Neural progenitor cell (in vitro differentiated cells): ENCODE results near the gene HIPK2. TPM values are rescaled to one million over a fixed set of nuclear protein-coding genes. Genes with fewer than 3 reads are reported as not detected.

ENCODE experiments used
- DNase-seq: peaks from one replicate; pipeline ENCODE4 v3.0.0-alpha.2; 2016; ENCODE audit warnings: low spot score
- H2AFZ ChIP-seq: fragments of 200-600 bp; sonication (generic); replicated peaks from 2 replicates; pipeline ENCODE4 v1.6.1; 2016; ENCODE audit warnings: antibody characterized with exemption
- H3F3A ChIP-seq: fragments of 200-600 bp; sonication (generic); 2 replicates; pipeline ENCODE4 v1.6.1; 2016; ENCODE audit warnings: antibody characterized with exemption, low read depth
- H3K27ac ChIP-seq: fragments of 200-600 bp; sonication (generic); 2 replicates; pipeline ENCODE4 v1.5.1; 2016; ENCODE audit warnings: mild to moderate bottlenecking
- H3K27me3 ChIP-seq: fragments of 200-600 bp; sonication (generic); 2 replicates; pipeline ENCODE4 v1.6.1; 2016; ENCODE audit warnings: mild to moderate bottlenecking, moderate library complexity
- H3K36me3 ChIP-seq: fragments of 200-600 bp; sonication (generic); 2 replicates; pipeline ENCODE4 v1.5.1; 2016
- H3K4me1 ChIP-seq: fragments of 200-600 bp; sonication (generic); 2 replicates; pipeline ENCODE4 v1.6.1; 2016; ENCODE audit warnings: mixed run types
- H3K4me2 ChIP-seq: fragments of 200-600 bp; sonication (generic); 2 replicates; pipeline ENCODE4 v1.6.1; 2016
- H3K4me3 ChIP-seq: fragments of 200-600 bp; sonication (generic); 2 replicates; pipeline ENCODE4 v1.5.1; 2016
- H3K79me2 ChIP-seq: fragments of 200-600 bp; sonication (generic); 2 replicates; pipeline ENCODE4 v1.6.1; 2016; ENCODE audit warnings: low read depth
- H3K9ac ChIP-seq: fragments of 200-600 bp; sonication (generic); 2 replicates; pipeline ENCODE4 v1.6.1; 2016
- H3K9me3 ChIP-seq: fragments of 200-600 bp; sonication (generic); 2 replicates; pipeline ENCODE4 v1.5.1; 2016; ENCODE audit warnings: low read depth
- H4K20me1 ChIP-seq: fragments of 200-600 bp; sonication (generic); 2 replicates; pipeline ENCODE4 v1.6.1; 2016; ENCODE audit warnings: low read depth
- H3K27ac Mint-ChIP-seq: 3 replicates; pipeline ENCODE4 v1.8.0; 2021; ENCODE audit warnings: mixed read lengths
- H3K27me3 Mint-ChIP-seq: 2 replicates; pipeline ENCODE4 v1.8.0; 2022; ENCODE audit warnings: low read depth, mild to moderate bottlenecking, inconsistent platforms, moderate library complexity, mixed read lengths; ENCODE audit not compliant: insufficient read depth
- H3K36me3 Mint-ChIP-seq: 3 replicates; pipeline ENCODE4 v1.8.0; 2021; ENCODE audit warnings: mixed read lengths
- H3K4me1 Mint-ChIP-seq: 3 replicates; pipeline ENCODE4 v1.8.0; 2021; ENCODE audit warnings: mixed read lengths
- H3K4me3 Mint-ChIP-seq: 3 replicates; pipeline ENCODE4 v1.8.0; 2021; ENCODE audit warnings: mild to moderate bottlenecking, moderate library complexity, mixed read lengths
- H3K9me3 Mint-ChIP-seq: 3 replicates; pipeline ENCODE4 v1.8.0; 2020; ENCODE audit warnings: mixed read lengths
- CTCF ChIP-seq: fragments of 200-600 bp; sonication (generic); IDR thresholded peaks from 2 replicates; pipeline ENCODE4 v1.5.1; 2017; ENCODE audit warnings: antibody characterized with exemption, mild to moderate bottlenecking
- EZH2 ChIP-seq: fragments of 200-600 bp; sonication (generic); IDR thresholded peaks from 2 replicates; pipeline ENCODE4 v1.6.1; 2017; ENCODE audit warnings: antibody characterized with exemption, mild to moderate bottlenecking, moderate library complexity
- EZH2phosphoT487 ChIP-seq: fragments of 200-600 bp; sonication (generic); IDR thresholded peaks from 2 replicates; pipeline ENCODE4 v1.6.1; 2017; ENCODE audit warnings: antibody characterized with exemption
- total RNA-seq: library from RNA; depleted of rRNA; stranded (reverse); fragments of >200 nt; gene quantifications from 2 replicates; pipeline ENCODE4 v1.2.3, GENCODE V29; 2015; ENCODE audit warnings: low replicate concordance

Gene HIPK2
- total RNA-seq, 1 donor from 2014 or later, result 12.8 TPM

DNA sequence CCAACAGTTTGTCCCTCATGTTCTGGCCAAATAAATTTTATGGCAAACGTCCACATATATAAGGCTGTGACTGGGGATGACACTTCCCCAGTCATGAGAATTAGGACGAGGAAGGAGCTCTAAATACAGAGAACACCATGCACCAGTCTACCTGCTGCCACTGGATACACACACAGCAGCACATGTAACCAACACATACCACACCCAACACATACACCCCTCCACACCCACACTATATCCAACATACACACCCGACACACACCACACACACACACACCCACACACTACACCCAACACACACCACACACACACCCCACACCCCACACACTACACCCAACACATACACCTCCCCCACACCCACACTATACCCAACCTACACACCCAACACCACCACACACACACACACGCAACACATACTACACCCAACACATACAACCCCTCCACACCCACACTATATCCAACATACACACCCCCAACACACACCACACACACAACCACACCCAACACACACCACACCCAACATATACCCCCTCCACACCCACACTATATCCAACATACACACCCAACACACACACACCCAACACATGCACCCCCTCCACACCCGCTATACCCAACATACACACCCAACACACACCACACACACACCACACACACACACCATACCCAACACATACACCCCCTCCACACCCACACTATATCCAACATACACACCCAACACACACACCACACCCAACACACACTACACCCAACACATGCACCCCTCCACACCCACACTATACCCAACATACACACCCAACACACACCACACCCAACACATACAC is 74.1 kb downstream of the HIPK2 start:
- Histone ChIP-seq H3K4me1 (peaks cover 14% of the 10 kb centered on the region), H3K4me2 (no peak overlapping the region), H4K20me1 (peaks cover 34% of the 10 kb centered on the region), H3K27ac (no peak overlapping the region), H3K9ac (no peak overlapping the region), H3K4me3 (no peak overlapping the region), H3F3A (no peaks in the 10 kb centered on the region), H3K36me3 (no peaks in the 10 kb centered on the region), H3K27me3 (no peaks in the 10 kb centered on the region), H3K79me2 (no peaks in the 10 kb centered on the region), H2AFZ (no peak overlapping the region), H3K9me3 (no peaks in the 10 kb centered on the region)
- Mint-ChIP-seq H3K9me3 (no peaks in the 10 kb centered on the region), H3K4me1 (peaks cover 9% of the 10 kb centered on the region), H3K27me3 (no peaks in the 10 kb centered on the region), H3K27ac (no peak overlapping the region), H3K4me3 (no peak overlapping the region), H3K36me3 (peaks cover 17% of the 10 kb centered on the region)
- no peak for DNase-seq
- TF ChIP-seq EZH2phosphoT487 (no peak), CTCF (no peak), EZH2 (no peak)

GRCh38 chr7:139702811-139703486 is 74.8 kb downstream of the HIPK2 start:
- Histone ChIP-seq H3K9ac (no peak overlapping the region), H3K4me3 (no peak overlapping the region), H3K9me3 (no peaks in the 10 kb centered on the region), H3K79me2 (no peaks in the 10 kb centered on the region), H3F3A (no peaks in the 10 kb centered on the region), H3K36me3 (no peaks in the 10 kb centered on the region), H3K4me1 (peaks cover 14% of the 10 kb centered on the region), H3K27ac (no peak overlapping the region), H3K4me2 (no peak overlapping the region), H3K27me3 (no peaks in the 10 kb centered on the region), H4K20me1 (peaks cover 35% of the 10 kb centered on the region), H2AFZ (no peak overlapping the region)
- Mint-ChIP-seq H3K4me1 (peaks cover 9% of the 10 kb centered on the region), H3K9me3 (no peaks in the 10 kb centered on the region), H3K27me3 (no peaks in the 10 kb centered on the region), H3K27ac (no peak overlapping the region), H3K4me3 (no peak overlapping the region), H3K36me3 (peaks cover 21% of the 10 kb centered on the region)
- TF ChIP-seq EZH2, result no peak
- no peak for TF ChIP-seq CTCF
- no peak for TF ChIP-seq EZH2phosphoT487
- DNase-seq, result no peak

GRCh38 chr7:139702313-139702731 is 75.5 kb downstream of the HIPK2 start:
- Histone ChIP-seq H3K27me3 (no peaks in the 10 kb centered on the region), H3K79me2 (no peaks in the 10 kb centered on the region), H3K9ac (no peak overlapping the region), H3K36me3 (no peaks in the 10 kb centered on the region), H4K20me1 (peaks cover 32% of the 10 kb centered on the region), H3K9me3 (no peaks in the 10 kb centered on the region), H3F3A (no peaks in the 10 kb centered on the region), H3K27ac (no peak overlapping the region), H3K4me3 (no peak overlapping the region), H3K4me2 (no peak overlapping the region), H3K4me1 (peaks cover 14% of the 10 kb centered on the region), H2AFZ (no peak overlapping the region)
- H3K36me3 Mint-ChIP-seq, result peaks cover 20% of the 10 kb centered on the region
- peaks cover 9% of the 10 kb centered on the region for H3K4me1 Mint-ChIP-seq
- no peak for DNase-seq
- H3K27me3 Mint-ChIP-seq, result no peaks in the 10 kb centered on the region
- H3K27ac Mint-ChIP-seq, result no peak overlapping the region
- TF ChIP-seq EZH2phosphoT487 (no peak), CTCF (no peak), EZH2 (no peak)
- no peaks in the 10 kb centered on the region for H3K9me3 Mint-ChIP-seq
- H3K4me3 Mint-ChIP-seq, result no peak overlapping the region
